ENCODE measurements around the gene CA11. TPM values are rescaled to one million over a fixed set of nuclear protein-coding genes. Genes with fewer than 3 reads are reported as not detected.
A peak's percentile ranks its signal among the peaks of the same experiment; 100 is the strongest.
"Not testable (repeated sequence)": the region's sequence is repeated elsewhere in the genome, so short reads cannot be mapped to it uniquely, and the experiment has no call there.

CA11 gene
- total RNA-seq = 46.2 TPM

DNA sequence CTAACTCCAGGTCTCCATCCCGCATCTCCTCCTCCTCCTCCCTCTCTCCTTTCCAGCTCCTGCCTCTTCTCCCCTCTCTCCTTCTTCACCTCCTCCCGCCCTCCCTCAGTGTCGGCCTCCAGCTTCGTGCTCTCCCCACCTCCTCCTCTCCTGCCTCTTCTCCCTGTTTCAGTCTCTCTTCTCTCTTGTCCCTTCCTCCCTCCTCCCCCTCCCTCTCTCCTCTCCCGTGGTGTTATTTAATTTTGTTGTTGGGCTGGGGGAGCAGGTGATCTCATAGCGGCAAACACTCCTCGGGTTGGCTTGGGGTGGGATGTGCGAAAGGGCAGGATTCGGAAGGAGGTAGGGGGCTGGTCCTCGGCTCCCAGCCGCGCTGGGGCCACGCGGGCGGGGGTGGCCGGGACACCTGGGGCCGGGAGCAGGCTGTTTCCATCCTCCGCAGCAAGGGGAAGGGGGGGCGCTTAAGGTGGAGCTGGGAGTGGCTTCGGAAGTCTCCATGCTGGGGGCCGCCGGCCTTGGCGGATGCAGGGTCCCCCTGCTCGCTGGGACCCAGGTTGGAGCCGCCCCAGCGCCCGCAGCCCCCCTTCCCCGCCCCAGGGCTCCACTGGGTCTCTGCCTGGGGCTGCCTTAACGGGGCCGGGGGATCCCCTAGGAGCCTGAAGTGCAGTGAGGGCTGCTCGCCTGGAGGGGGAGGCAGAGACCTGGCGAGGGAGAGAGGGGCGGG lies at the start of gene CA11:
Gene CA11, minus strand, starts transcription at position 187 of the 721 bp plus-strand sequence. CDS start 555 bp downstream, outside the sequence.
- peak; percentile 86 for DNase-seq (ENCODE audit: low spot score)

DNA sequence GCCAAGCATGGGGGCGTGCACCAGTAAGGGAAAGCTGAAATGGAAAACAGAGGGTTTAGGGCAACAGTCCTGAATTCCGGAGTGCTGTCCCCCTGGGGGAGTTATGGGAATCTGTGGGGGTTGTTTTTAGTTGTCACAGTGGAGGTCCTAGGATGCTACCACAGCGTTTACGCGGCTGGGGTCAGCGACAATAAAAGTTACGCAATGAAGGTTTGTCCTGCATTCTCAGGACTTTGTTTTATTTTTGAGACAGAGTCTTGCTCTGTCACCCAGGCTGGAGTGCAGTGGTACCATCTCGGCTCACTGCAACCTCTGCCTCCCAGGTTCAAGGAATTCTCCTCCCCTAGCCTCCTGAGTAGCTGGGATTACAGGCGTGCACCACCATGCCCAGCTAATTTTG lies 47.6 kb upstream of the CA11 start:
- not testable (repeated sequence) for DNase-seq (ENCODE audit: low spot score)

DNA sequence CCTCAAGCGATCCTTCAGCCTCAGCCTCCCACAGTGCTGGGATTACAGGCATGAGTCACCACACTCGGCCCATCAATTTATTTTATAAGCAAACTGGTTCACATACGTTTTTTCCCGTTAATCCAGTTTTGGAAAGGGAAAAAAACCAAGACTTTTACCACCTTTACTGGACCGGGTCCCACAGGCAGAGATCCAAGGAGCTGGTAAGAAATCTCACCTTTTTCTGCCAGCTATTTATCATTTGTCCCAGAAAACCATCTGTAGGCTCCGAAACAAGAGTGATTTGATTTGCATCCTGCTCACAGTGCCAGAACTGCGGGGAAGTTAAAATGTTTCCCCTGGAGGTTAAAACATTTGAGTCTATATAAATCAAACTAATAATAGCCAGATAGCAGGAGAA lies 43.5 kb upstream of the CA11 start:
- DNase-seq (ENCODE audit: low spot score) = no peak

DNA sequence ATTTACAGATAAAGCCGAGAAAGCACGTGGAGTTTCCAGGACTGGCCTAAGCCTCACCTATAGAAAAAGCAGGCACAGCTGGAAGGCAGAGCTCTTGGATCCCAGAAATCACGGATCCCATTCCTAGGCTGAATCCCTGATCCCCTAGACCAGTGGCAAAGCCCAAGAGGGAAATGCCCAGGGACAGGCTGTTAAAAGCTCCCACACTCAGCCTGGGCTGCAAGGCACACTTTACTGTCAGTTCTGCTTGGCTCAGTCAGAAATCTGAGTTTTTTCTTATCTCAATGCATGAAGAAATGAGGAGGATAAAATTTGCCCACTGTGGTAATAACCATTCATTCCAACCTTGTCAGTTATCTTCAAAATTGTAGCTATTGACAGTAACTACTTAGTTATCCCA lies 41.8 kb upstream of the CA11 start:
- DNase-seq (ENCODE audit: low spot score) = no peak

DNA sequence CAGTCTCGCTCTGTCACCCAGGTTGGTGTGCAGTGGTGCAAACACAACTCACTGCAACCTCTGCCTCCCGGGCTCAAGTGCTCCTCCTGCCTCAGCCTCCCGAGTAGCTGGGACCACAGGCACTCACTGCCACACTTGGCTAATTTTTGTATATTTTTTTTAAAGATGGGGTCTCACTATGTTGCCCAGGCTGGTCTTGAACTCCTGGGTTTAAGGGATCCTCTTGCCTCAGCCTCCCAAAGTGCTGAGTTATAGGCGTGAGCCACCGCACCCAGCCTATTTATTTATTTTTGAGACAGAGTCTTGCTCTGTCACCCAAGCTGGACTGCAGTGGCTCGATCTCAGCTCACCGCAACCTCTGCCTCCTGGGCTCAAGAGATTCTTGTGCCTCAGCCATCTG lies 40.6 kb upstream of the CA11 start:
- not testable (repeated sequence) for DNase-seq (ENCODE audit: low spot score)

GRCh38 chr19:48686088-48686487 lies 40.1 kb upstream of the CA11 start:
- no peak for DNase-seq (ENCODE audit: low spot score)

DNA sequence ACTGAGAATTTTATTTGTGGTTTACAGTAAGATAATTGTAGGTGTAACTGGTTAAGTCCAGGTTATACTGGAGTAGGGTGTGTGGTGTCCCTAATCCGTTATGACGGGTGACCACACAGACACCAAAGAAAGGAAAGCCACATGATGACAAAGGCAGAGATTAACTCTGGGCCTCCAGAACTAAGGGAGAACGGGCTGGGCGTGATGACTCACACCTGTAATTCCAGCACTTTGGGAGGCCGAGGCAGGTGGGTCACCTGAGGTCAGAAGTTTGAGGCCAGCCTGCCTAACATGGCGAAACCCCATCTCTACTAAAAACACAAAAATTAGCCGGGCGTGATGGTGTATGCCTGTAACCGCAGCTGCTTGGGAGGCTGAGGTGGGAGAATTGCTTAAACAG lies 39.6 kb upstream of the CA11 start:
- DNase-seq (ENCODE audit: low spot score) = no peak

- DNase-seq (ENCODE audit: low spot score) = no peak
These were observed 37.4 kb upstream of the CA11 start for GRCh38 chr19:48683349-48683748.

DNA sequence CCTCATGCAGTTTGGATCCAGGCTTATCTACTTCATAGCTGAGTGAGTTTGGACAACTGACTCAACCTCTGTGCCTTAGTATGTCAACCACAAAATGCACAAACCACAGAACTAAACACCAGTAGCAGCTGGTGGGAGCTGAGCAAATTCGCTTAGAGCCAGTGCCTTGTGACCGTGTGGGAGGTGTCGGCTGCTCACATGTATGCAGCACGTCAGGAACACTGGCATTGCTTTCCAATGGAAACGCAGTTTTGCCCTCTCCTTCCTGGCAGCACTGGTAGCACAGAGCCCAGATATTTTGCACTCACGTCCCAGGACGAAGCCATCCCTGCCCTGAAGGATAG lies 35.1 kb upstream of the CA11 start:
- no peak for DNase-seq (ENCODE audit: low spot score)

- no peak for DNase-seq (ENCODE audit: low spot score)
These were observed 34.6 kb upstream of the CA11 start for GRCh38 chr19:48680436-48681126.

GRCh38 chr19:48680006-48680405 lies 34.0 kb upstream of the CA11 start:
- not testable (repeated sequence) for DNase-seq (ENCODE audit: low spot score)

DNA sequence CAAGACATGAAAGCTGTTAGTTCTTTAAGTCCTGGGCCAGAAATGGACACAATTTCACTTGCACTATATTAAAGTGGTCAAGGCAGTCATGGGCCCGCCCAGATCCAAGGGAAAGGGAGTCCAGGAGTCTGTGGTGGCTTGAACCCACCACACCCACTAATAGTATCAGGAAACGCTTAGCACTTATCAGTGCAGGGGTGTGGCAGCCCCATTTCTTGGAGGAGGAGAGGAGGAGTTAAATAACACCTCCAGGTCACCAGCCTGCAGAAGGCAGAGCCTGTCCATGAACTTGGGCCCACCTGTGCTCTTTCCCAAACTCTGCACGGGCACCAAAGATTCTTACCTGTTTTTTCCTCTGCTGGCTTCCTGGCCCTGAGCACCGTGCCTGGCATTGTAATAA lies 32.2 kb upstream of the CA11 start:
- peak; percentile 51 for DNase-seq (ENCODE audit: low spot score)

GRCh38 chr19:48676887-48677286 lies 30.9 kb upstream of the CA11 start:
- no peak for DNase-seq (ENCODE audit: low spot score)

DNA sequence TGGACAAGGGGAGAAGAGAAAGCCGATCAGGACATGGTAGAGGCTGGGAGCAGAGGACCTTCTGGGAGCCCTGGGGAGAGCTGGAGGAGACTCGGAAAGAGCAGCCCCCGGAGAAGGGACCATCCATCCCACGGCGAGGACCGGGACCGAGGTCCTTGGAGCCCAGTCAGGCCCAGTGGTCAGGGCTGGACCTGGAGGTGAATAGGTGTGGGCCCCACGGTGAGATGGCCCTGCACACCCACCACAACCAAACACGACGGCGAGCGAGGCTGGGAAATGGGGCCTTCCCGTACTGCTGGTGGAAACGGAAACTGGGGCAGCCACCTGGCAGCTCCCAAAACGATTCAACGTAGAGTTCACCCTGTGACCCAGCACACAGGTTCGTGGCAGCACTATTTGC lies 30.5 kb upstream of the CA11 start:
- DNase-seq (ENCODE audit: low spot score) = no peak

DNA sequence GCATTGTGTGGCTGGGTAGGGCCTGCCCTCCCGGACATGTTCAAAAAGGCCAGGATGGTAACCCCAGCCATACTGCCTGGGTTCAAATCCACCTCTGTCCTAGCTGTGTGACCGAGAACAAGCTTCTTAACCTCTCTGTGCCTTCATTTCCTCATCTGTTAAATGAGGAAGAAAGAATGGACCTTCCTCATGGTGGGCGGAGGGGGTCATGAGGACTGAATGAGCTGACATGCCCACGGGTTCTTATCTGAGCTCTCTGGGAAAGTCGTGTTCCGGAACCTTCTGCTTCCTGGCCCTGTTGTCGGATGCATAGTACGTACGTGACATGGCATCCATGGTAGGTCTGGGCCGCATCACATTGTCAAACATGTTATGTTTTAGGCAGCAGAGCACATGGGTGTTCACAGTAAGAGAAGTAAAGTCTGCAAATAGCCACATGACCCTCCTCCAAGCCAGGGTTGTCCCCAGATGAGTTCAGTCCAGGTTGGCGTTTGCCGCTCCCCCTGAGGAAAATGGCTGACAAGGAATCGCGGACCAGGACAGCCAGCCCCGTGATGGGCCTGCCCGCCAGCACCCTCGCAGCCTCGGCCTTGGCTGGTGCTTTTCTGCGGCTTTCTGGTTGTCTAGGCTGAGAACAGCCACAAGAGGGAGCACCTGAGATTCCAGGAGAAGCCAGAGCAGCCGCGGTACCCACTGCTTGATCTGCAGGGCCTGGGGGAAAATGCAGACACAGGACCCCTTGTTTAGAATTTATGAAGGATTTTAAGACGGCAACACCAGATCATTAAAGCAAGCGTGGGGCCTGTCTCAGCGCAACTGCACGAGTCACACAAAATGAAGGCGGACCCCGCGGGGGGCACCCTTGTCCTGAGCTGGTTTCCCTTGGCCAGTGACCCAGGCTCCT lies 29.2 kb upstream of the CA11 start:
- DNase-seq (ENCODE audit: low spot score) = peak; percentile 87

DNA sequence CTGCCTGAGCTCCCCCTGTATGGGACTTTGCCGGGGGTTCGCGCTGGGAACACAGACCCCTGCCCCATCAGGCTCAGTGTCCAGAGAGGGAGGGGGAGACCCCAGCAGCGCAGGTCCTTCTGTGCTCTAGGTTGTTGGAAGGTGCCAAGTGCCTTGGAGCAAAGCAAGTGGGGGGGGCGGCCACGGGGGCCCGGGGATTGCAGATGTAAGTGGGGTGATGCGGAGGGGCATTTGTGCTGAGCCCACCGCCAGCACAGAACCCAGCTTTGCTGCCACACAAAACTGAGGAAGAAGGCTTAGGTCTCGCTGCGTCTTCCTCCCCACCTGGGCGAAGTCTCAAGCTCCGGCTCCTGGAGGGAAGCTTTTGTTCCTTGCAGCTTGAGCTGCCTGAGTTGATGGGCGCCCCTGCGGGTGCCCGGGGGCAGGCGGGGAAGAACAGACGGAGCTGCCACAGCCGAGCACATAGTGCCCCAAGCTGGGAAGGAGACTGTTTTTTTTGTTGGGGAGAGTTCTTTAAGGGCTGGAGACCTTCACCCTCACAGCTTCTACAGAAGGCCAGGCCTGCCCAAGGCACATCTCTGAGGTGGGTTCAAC lies 28.3 kb upstream of the CA11 start:
- no peak for DNase-seq (ENCODE audit: low spot score)

DNA sequence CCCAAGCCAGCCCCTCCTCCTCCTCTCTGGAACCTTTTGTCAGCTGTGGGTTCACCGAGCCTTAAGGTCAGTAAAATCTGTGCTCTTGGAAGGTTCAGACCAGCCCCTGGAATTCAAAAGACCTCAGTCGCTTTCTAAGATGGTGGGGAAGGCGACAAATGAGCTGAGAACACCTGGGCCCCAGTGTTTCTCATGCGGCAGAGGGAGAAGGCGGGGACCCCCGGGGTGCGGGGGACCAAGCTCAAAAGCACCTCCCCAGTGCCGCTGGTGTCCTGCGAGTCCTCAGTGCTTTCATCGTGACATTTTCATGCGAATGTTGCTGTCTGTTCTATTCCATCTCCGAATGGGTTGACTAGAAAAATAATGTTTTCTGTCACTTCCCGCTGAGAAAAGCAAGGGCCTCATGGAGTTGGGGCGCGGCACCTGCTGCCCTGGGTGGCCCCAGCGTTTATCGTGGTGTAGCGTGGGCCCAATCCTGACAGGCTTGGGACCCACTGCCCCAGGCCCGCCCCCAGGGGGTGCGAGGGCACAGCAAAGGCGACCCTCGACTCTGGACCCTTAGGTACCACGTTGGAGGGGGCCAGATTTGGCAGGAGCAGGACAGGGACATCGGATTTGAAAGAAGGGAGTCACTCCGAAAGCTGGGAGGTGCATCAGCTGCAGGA lies 27.6 kb upstream of the CA11 start:
- DNase-seq (ENCODE audit: low spot score) = no peak

- DNase-seq (ENCODE audit: low spot score) = no peak
These were observed 27.0 kb upstream of the CA11 start, which contains the start of gene NTN5 for GRCh38 chr19:48672994-48673393. Gene NTN5 (minus strand): TSS chr19:48673017. CDS start chr19:48670986, 2,031 bp downstream.

- no peak for DNase-seq (ENCODE audit: low spot score)
These were observed 25.5 kb upstream of the CA11 start for GRCh38 chr19:48671446-48671995.

- no peak for DNase-seq (ENCODE audit: low spot score)
These were observed 24.9 kb upstream of the CA11 start for GRCh38 chr19:48670699-48671445.
